NCI-H82 treated with DMSO at 0.1 percent for 48 hours (cell line): Measurements from ENCODE around the gene SYT14.
"Not testable (repeated sequence)": the region's sequence is repeated elsewhere in the genome, so short reads cannot be mapped to it uniquely, and the experiment has no call there.

Source experiments
- DNase-seq: peaks from one replicate; lab custom pipeline; 2025; ENCODE audit not compliant: unreplicated experiment; lab: John Stamatoyannopoulos, UW

The SYT14 gene

GRCh38 chr1:209937996-209938959 is at the start of gene SYT14:
Gene SYT14, plus strand, starts transcription at chr1:209938217. Its CDS starts 48 bp downstream, at chr1:209938265.
- peak; percentile 53 for DNase-seq

- not testable (repeated sequence) for DNase-seq
Measured at GRCh38 chr1:209888291-209889076, 49.5 kb upstream of the SYT14 start.

GRCh38 chr1:209889077-209889418 is 49.0 kb upstream of the SYT14 start:
- DNase-seq: no peak

GRCh38 chr1:209890641-209891330 is 47.2 kb upstream of the SYT14 start:
- no peak for DNase-seq

- DNase-seq: no peak
Measured at GRCh38 chr1:209893751-209894150, 44.3 kb upstream of the SYT14 start.

GRCh38 chr1:209895709-209896108 is 42.3 kb upstream of the SYT14 start:
- DNase-seq: no peak

GRCh38 chr1:209896346-209896745 is 41.7 kb upstream of the SYT14 start:
- DNase-seq: no peak

GRCh38 chr1:209898271-209898670 is 39.7 kb upstream of the SYT14 start:
- DNase-seq: not testable (repeated sequence)

GRCh38 chr1:209898851-209899250 is 39.2 kb upstream of the SYT14 start:
- not testable (repeated sequence) for DNase-seq

GRCh38 chr1:209899948-209900347 is 38.1 kb upstream of the SYT14 start:
- no peak for DNase-seq

GRCh38 chr1:209900734-209901133 is 37.3 kb upstream of the SYT14 start:
- no peak for DNase-seq

- DNase-seq: no peak
Measured at GRCh38 chr1:209901211-209901610, 36.8 kb upstream of the SYT14 start.

- DNase-seq: not testable (repeated sequence)
Measured at GRCh38 chr1:209904774-209905173, 33.2 kb upstream of the SYT14 start.

- DNase-seq: no peak
Measured at GRCh38 chr1:209911746-209912145, 26.3 kb upstream of the SYT14 start.

GRCh38 chr1:209912306-209912705 is 25.7 kb upstream of the SYT14 start:
- no peak for DNase-seq

GRCh38 chr1:209919637-209920036 is 18.4 kb upstream of the SYT14 start:
- not testable (repeated sequence) for DNase-seq

GRCh38 chr1:209920844-209921243 is 17.2 kb upstream of the SYT14 start:
- no peak for DNase-seq

GRCh38 chr1:209924390-209924789 is 13.6 kb upstream of the SYT14 start:
- DNase-seq: no peak

- peak; percentile 60 for DNase-seq
Measured at GRCh38 chr1:209926045-209926444, 12.0 kb upstream of the SYT14 start.

GRCh38 chr1:209927466-209927865 is 10.6 kb upstream of the SYT14 start:
- no peak for DNase-seq

- DNase-seq: no peak
Measured at GRCh38 chr1:209929751-209930150, 8.3 kb upstream of the SYT14 start.
